Upper lobe of left lung (tissue), 4 donors: ENCODE data around the gene PDCD11.

ENCODE experiments used
- CTCF ChIP-seq, 6 experiments: fragments of 450-650 bp in 4 of 6; fragments of 200-600 bp in 2 of 6; sonication (generic) in 2 of 6; IDR thresholded peaks; one replicate each; pipeline ENCODE4 v1.5.1; 2016 to 2019; ENCODE audit warnings: antibody characterized with exemption in 6 of 6
- POLR2A ChIP-seq, 4 donors: fragments of 450-650 bp; IDR thresholded peaks; one replicate each; pipeline ENCODE4 v1.5.1; 2016 to 2017; ENCODE audit warnings: antibody characterized with exemption in 4 of 4, mild to moderate bottlenecking in 2 of 4
- POLR2AphosphoS5 ChIP-seq, 2 donors: sonication (generic); formaldehyde crosslinking; IDR thresholded peaks; one replicate each; pipeline ENCODE4 v1.5.1; 2017; ENCODE audit warnings: antibody characterized with exemption in 2 of 2

- TF ChIP-seq CTCF (IDR thresholded peaks at IDR 0.05) (no peak), POLR2A (IDR thresholded peaks at IDR 0.05) (no peak), POLR2AphosphoS5 (IDR thresholded peaks at IDR 0.05) (no peak)
Observed at GRCh38 chr10:103350175-103350516, 46.3 kb upstream of the PDCD11 start.
